SK-N-SH treated with all-trans-retinoic acid at 6 μM for 48 hours (cell line): ENCODE measurements around the gene STX5.

Experiments
- CREB5 ChIP-seq: fragments of 250-450 bp; sonication (Bioruptor Pico); IDR thresholded peaks from 2 replicates; pipeline ENCODE4 v1.5.1; 2020; ENCODE audit warnings: low read depth, mild to moderate bottlenecking, moderate library complexity
- PATZ1 ChIP-seq: fragments of 250-450 bp; sonication (Bioruptor Pico); IDR thresholded peaks from 2 replicates; pipeline ENCODE4 v1.8.0; 2020; ENCODE audit warnings: mild to moderate bottlenecking, moderate library complexity, borderline replicate concordance
- POU6F1 ChIP-seq: fragments of 250-450 bp; sonication (Bioruptor Pico); IDR thresholded peaks from 2 replicates; pipeline ENCODE4 v1.8.0; 2021; ENCODE audit warnings: low read depth, mild to moderate bottlenecking, moderate library complexity, borderline replicate concordance

GRCh38 chr11:62880231-62880802, 48.5 kb upstream of the STX5 start:
- TF ChIP-seq CREB5 (no peak), PATZ1 (CRISPR knock-in tag) (no peak), POU6F1 (CRISPR knock-in tag) (no peak)
